ENCODE results near the gene BBS4.
"Not testable (repeated sequence)": the region's sequence is repeated elsewhere in the genome, so short reads cannot be mapped to it uniquely, and the experiment has no call there.

DNA sequence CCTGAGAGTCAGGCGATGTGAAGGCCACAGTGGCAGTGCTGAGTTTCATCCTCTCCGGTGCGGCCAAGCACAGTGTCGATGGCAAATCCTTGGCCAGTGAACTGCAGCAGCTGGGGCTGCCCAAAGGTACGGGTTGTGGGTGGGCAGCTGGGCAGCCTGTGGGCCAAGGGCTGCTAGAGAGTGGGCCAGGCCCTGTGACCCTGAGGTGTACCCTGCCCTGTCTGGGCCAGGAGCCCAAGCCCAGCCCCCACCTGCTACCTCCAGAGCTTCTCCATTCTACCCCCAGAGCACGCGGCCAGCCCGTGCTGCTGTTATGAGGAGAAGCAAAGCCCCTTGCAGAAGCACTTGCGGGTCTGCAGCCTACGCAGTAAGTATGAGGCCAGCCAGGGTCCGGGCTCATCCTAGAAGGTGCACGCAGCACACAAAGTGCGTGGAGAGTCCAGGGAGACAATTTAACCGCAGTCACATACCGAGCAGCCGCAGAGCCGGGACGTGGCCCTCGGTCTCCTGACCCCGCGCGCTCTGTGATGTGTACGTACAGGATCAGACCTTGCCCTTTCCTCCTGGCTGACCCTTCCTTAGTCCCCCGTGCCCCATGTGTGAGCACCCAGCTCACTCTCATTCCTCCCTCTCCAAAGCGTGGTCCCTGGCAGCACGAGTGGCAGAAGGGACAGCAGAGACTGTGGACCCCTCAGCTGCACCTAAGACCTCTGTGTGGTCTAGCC is 46.1 kb upstream of the BBS4 start:
- TF ChIP-seq, protein P1, sequence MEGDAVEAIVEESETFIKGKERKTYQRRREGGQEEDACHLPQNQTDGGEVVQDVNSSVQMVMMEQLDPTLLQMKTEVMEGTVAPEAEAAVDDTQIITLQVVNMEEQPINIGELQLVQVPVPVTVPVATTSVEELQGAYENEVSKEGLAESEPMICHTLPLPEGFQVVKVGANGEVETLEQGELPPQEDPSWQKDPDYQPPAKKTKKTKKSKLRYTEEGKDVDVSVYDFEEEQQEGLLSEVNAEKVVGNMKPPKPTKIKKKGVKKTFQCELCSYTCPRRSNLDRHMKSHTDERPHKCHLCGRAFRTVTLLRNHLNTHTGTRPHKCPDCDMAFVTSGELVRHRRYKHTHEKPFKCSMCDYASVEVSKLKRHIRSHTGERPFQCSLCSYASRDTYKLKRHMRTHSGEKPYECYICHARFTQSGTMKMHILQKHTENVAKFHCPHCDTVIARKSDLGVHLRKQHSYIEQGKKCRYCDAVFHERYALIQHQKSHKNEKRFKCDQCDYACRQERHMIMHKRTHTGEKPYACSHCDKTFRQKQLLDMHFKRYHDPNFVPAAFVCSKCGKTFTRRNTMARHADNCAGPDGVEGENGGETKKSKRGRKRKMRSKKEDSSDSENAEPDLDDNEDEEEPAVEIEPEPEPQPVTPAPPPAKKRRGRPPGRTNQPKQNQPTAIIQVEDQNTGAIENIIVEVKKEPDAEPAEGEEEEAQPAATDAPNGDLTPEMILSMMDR (IDR thresholded peaks at IDR 0.05): not testable (repeated sequence)
- not testable (repeated sequence) for TF ChIP-seq POLR2AphosphoS5 (IDR thresholded peaks at IDR 0.05)
